Mesendoderm (in vitro differentiated cells): ENCODE measurements around the gene KIF9. TPM values are rescaled to one million over a fixed set of nuclear protein-coding genes. Genes with fewer than 3 reads are reported as not detected.
"Not testable (repeated sequence)": the region's sequence is repeated elsewhere in the genome, so short reads cannot be mapped to it uniquely, and the experiment has no call there.

Experiments used
- DNase-seq: peaks from one replicate; pipeline ENCODE4 v3.0.0; 2013
- H2AK5ac ChIP-seq: 2 replicates; pipeline ENCODE4 v1.6.1; 2013; ENCODE audit warnings: low read length, inconsistent platforms
- H2BK120ac ChIP-seq: 2 replicates; pipeline ENCODE4 v1.6.1; 2013; ENCODE audit warnings: low read depth, mild to moderate bottlenecking, low read length, moderate library complexity, mixed read lengths
- H2BK15ac ChIP-seq: replicated peaks from 2 replicates; pipeline ENCODE4 v1.6.1; 2013; ENCODE audit warnings: low read depth, mild to moderate bottlenecking, moderate library complexity
- H2BK5ac ChIP-seq: 2 replicates; pipeline ENCODE4 v1.6.1; 2013; ENCODE audit warnings: low read length, inconsistent platforms
- H3K18ac ChIP-seq: 2 replicates; pipeline ENCODE4 v1.6.1; 2013; ENCODE audit warnings: mild to moderate bottlenecking, low read length, mixed read lengths
- H3K23ac ChIP-seq: one replicate; pipeline ENCODE4 v1.6.1; 2013; ENCODE audit warnings: low read length
- H3K27ac ChIP-seq: 2 replicates; pipeline ENCODE4 v1.5.1; 2013; ENCODE audit warnings: low read depth, mild to moderate bottlenecking, inconsistent platforms, low read length, moderate library complexity
- H3K27me3 ChIP-seq: 2 replicates; pipeline ENCODE4 v1.6.1; 2013; ENCODE audit warnings: low read length, control low read depth, mild to moderate bottlenecking, inconsistent platforms; ENCODE audit not compliant: insufficient read depth, poor library complexity
- H3K36me3 ChIP-seq: 2 replicates; pipeline ENCODE4 v1.6.1; 2013; ENCODE audit warnings: low read length, inconsistent platforms; ENCODE audit not compliant: control insufficient read depth, insufficient read depth
- H3K4ac ChIP-seq: one replicate; pipeline ENCODE4 v1.6.1; 2013; ENCODE audit warnings: low read depth, mild to moderate bottlenecking, low read length, moderate library complexity
- H3K4me1 ChIP-seq: 2 replicates; pipeline ENCODE4 v1.6.1; 2013; ENCODE audit warnings: low read depth, low read length, inconsistent platforms; ENCODE audit not compliant: control insufficient read depth
- H3K4me2 ChIP-seq: 2 replicates; pipeline ENCODE4 v1.6.1; 2013; ENCODE audit warnings: low read length
- H3K4me3 ChIP-seq: 2 replicates; pipeline ENCODE4 v1.5.1; 2013; ENCODE audit warnings: mild to moderate bottlenecking, low read length
- H3K56ac ChIP-seq: one replicate; pipeline ENCODE4 v1.6.1; 2013; ENCODE audit warnings: low read length
- H3K79me1 ChIP-seq: 2 replicates; pipeline ENCODE4 v1.6.1; 2013; ENCODE audit warnings: low read length, inconsistent platforms
- H3K79me2 ChIP-seq: 2 replicates; pipeline ENCODE4 v1.6.1; 2013; ENCODE audit warnings: mild to moderate bottlenecking, low read length; ENCODE audit not compliant: control insufficient read depth, insufficient read depth
- H3K9ac ChIP-seq: 2 replicates; pipeline ENCODE4 v1.6.1; 2013; ENCODE audit warnings: low read length, inconsistent platforms
- H4K5ac ChIP-seq: one replicate; pipeline ENCODE4 v1.6.1; 2013; ENCODE audit warnings: low read length
- H4K8ac ChIP-seq: one replicate; pipeline ENCODE4 v1.6.1; 2013; ENCODE audit warnings: low read depth, mild to moderate bottlenecking, control low read depth, low read length, moderate library complexity
- WGBS: extraction: QIAGEN DNeasy Blood & Tissue Kit; methylation state at CpG from one replicate; pipeline ENCODE4 v1.1.7; 2013; ENCODE audit warnings: low lambda C conversion rate, missing lambda C conversion rate; ENCODE audit not compliant: insufficient coverage; ENCODE audit errors: extremely low coverage; 5-methylcytosine and 5-hydroxymethylcytosine counted together
- small RNA-seq: library from polyadenylated mRNA; stranded (forward); fragments of <200 nt; extraction: miRNeasy Mini kit (QIAGEN cat#:217004); gene quantifications from one replicate; pipeline ENCODE3, GENCODE V24; 2013; ENCODE audit not compliant: insufficient read depth

KIF9 gene

DNA sequence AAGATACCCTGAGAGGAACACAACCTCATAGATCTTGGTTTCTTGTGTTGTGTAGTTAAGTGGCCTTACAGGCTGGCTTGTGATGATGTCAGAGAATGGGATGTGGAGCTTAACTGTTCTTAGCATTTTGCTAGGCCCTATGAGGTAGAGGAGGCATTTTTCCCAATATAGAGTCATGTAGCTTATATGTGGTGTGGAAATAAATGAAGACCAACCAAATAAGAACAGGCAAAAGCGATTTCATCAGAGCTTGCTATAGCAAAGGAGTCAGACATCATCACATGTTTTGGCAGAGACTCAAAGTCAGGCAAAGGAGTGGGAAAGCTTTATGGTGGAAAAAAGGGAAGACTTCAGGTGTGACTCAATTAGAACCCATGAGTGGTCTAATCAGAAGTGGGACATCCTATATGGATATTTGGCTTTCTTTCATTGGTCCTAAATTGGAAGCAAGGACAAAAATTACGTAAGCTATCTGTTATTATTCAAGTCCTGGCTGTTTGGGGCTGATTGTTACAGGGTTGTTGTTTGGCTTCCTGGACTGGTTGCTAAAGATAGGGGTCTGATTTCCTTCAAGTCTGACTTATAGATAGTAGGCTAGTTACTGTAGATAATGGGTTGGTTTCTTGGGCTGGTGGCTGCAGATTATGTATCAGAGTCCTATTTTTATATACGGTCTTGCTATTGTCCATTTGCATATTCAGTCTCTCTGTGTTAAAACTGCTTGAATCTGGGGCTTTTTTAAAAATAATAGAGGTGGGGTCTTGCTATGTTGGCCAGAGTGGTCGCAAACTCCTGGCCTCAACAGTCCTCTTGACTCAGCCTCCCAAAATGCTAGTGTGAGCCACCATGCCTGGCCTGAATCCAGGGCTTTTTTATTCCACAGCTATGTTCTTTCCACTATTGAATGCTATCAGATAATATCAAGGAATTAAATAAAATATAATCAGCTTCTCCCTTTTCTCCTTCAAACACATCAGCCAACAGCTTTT, 88.4 kb downstream of the KIF9 start:
- no CpG with 5 or more reads among the region's 4 CpGs for WGBS
- Histone ChIP-seq H2BK120ac (no peak overlapping the region), H3K23ac (no peak overlapping the region), H3K27me3 (no peaks in the 10 kb centered on the region), H3K79me2 (no peaks in the 10 kb centered on the region), H3K9ac (no peak overlapping the region), H3K4me2 (no peak overlapping the region), H3K4me3 (no peak overlapping the region), H2AK5ac (no peak overlapping the region), H3K36me3 (no peaks in the 10 kb centered on the region), H3K56ac (no peak overlapping the region), H3K18ac (no peak overlapping the region), H2BK15ac (no peak overlapping the region), H3K79me1 (no peaks in the 10 kb centered on the region), H2BK5ac (no peak overlapping the region), H3K4ac (no peak overlapping the region), H4K8ac (no peak overlapping the region), H4K5ac (no peak overlapping the region), H3K27ac (no peak overlapping the region), H3K4me1 (no peaks in the 10 kb centered on the region)
- DNase-seq: no peak

DNA sequence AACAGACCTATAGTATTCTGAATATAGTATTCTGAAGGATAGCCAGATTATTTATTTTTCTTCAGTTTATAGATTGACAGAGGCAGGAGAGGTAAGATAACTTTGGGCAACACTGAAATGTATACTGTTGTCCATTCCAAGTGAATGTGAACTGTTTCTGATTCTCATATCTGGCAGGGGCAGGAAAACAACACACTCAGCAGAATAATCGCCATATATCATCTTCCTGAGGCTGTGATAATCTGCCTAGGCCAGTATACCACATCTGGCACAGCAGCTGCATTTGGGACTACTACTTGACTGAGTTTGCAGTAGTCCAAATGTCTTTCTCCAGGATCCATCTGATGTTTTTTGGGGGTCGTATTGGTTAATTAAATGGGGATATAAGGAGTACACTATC, 96.3 kb downstream of the KIF9 start:
- H2BK5ac ChIP-seq: no peak overlapping the region
- H3K18ac ChIP-seq: no peak overlapping the region
- no peak overlapping the region for H3K4me2 ChIP-seq
- H4K8ac ChIP-seq: no peak overlapping the region
- H3K27me3 ChIP-seq: no peaks in the 10 kb centered on the region
- H3K4ac ChIP-seq: no peak overlapping the region
- no peaks in the 10 kb centered on the region for H3K79me1 ChIP-seq
- no CpG with 5 or more reads among the region's 2 CpGs for WGBS
- no peak overlapping the region for H3K27ac ChIP-seq
- H3K4me3 ChIP-seq: no peak overlapping the region
- no peak overlapping the region for H3K56ac ChIP-seq
- H3K9ac ChIP-seq: no peak overlapping the region
- no peak overlapping the region for H2AK5ac ChIP-seq
- no peaks in the 10 kb centered on the region for H3K79me2 ChIP-seq
- no peak for DNase-seq
- H3K36me3 ChIP-seq: no peaks in the 10 kb centered on the region
- H3K4me1 ChIP-seq: no peaks in the 10 kb centered on the region
- H4K5ac ChIP-seq: no peak overlapping the region
- no peak overlapping the region for H3K23ac ChIP-seq
- H2BK120ac ChIP-seq: no peak overlapping the region
- no peak overlapping the region for H2BK15ac ChIP-seq

GRCh38 chr3:47181685-47182084, 100.9 kb downstream of the KIF9 start:
- H4K5ac ChIP-seq, H3K4me3 ChIP-seq, H2BK5ac ChIP-seq, H3K79me1 ChIP-seq, H3K56ac ChIP-seq, H3K27ac ChIP-seq, H3K36me3 ChIP-seq, H3K23ac ChIP-seq, H3K27me3 ChIP-seq, H3K4ac ChIP-seq, H2AK5ac ChIP-seq, H3K79me2 ChIP-seq, DNase-seq, H3K18ac ChIP-seq, H2BK120ac ChIP-seq, H4K8ac ChIP-seq, H3K4me2 ChIP-seq, H2BK15ac ChIP-seq, H3K9ac ChIP-seq, H3K4me1 ChIP-seq: not testable (repeated sequence)
- no CpG with 5 or more reads among the region's 4 CpGs for WGBS

- H3K4me2 ChIP-seq, H3K27me3 ChIP-seq, H2BK15ac ChIP-seq, H3K27ac ChIP-seq, H4K5ac ChIP-seq, H3K9ac ChIP-seq, H3K18ac ChIP-seq, H2AK5ac ChIP-seq, H4K8ac ChIP-seq, H3K4me3 ChIP-seq, H3K4me1 ChIP-seq, H3K23ac ChIP-seq, H3K79me1 ChIP-seq, H2BK120ac ChIP-seq, H3K56ac ChIP-seq, H3K36me3 ChIP-seq, H2BK5ac ChIP-seq, DNase-seq, H3K4ac ChIP-seq, H3K79me2 ChIP-seq: not testable (repeated sequence)
- no CpG with 5 or more reads among the region's 12 CpGs for WGBS
Observed at GRCh38 chr3:47180011-47180410, 102.6 kb downstream of the KIF9 start.

Small RNA genes lying within 50 kb of the gene (small RNA-seq; reads per million reads assigned to genes)
- gene SNORD13P3: not detected
